Left renal cortex interstitium (tissue), 4 donors: Measurements from ENCODE around the gene LIN54. TPM values are rescaled to one million over a fixed set of nuclear protein-coding genes. Genes with fewer than 3 reads are reported as not detected.

Source experiments
- DNase-seq, 4 donors: peaks; one replicate each; pipeline ENCODE4 v3.0.0-alpha.2; 2013; ENCODE audit warnings: low read depth in 4 of 4, low spot score in 2 of 4, missing footprints in 1 of 4
- polyA plus RNA-seq, 4 donors: library from polyadenylated mRNA; unstranded; fragments of 120-200 nt; gene quantifications; one replicate each; pipeline ENCODE4 v1.2.1, GENCODE V29; 2013; ENCODE audit not compliant: insufficient read length in 4 of 4

The LIN54 gene
- polyA plus RNA-seq, 4 donors: 14.4 to 17.7 (median 15.1) TPM

DNA sequence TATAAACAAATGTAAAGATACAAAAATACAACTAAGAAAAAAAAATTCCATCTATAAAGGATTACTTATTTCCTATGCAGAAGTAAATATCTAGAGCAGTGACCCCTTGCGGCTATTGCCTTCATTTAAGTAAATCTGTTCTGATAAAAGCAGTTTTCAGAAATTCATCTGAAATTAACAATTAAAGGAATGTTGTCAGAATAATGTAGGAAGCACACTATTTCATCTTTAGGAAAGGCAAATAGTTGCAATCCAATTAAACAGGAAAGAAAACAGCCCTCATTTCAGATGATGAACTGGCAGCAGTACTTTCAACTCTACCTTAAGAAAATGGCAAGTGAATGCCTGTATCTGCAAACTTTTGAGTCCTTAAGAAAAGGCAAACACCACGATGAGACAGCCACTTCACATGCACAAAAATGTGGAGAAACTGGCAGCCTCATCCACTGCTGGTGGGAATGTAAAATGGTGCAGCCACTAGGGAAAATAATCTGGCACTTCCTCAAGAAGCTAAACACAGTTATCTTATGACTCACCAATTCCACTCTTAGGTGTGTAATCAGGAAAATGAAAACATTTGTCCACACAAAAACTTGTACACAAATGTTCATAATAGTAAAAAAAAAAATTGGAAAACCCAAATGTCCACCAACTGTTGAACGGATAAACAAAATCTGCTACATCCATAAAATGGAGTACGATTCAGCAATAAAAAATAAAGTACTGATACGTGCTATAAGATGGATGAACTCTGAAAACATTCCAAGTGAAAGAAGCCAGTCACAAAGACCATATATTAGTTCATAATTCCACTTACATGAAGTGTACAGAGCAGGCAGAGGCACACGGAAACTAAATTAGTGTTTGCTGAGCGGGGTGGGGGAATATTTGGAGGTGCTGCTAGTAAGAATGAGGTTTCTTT, 112.0 kb downstream of the LIN54 start:
- DNase-seq: no peak

DNA sequence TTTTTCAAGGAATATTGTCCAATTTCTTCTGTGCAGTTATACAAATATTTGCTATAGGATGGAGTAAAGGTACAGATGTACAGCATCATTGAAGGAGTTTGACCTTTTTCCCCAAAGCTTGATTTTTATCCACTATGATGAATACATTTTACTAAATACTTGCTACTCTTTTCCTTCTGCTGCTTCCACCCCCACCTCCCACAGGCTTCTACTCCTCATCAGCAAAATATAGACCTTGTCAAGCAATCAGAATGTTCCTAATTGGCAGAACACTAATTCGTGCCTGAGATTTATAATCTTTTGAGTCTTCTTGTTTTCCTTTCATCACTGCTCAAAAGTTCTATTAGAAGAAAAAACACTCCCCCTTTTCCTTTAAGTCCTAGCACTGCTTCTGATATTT, 113.9 kb downstream of the LIN54 start:
- DNase-seq: no peak

DNA sequence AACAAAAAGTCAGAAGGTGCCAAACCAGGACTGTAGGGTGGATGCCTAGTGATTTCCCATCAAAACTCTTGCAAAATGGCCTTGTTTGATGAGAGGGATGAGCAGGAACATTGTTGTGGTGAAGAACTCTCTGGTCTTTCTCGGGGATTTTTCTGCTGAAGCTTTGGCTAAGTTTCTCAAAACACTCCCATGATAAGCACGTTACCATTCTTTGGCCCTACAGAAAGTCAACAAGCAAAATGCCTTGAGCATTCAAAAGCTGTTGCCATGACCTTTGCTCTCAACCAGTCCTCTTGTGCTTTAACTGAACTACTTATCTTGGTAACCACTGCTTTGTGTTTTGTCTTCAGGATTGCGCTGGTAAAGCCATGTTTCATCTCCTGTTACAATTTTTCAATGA, 116.7 kb downstream of the LIN54 start:
- no peak for DNase-seq

DNA sequence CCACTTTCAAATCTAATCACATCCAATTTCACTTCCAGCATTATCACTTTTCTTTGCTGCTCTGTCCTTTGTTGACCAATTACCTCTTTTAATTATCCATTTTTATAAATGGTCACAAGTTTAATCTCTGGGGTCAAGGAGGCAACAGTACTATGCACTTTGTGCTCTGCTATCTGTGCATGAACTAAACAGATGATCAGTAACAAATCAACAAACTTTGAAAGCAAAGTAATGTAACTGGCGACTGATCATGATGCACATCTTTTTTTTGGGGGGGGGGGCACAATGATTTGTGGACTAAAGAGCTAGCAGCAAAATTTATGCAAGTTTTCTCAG, 118.2 kb downstream of the LIN54 start:
- no peak for DNase-seq

DNA sequence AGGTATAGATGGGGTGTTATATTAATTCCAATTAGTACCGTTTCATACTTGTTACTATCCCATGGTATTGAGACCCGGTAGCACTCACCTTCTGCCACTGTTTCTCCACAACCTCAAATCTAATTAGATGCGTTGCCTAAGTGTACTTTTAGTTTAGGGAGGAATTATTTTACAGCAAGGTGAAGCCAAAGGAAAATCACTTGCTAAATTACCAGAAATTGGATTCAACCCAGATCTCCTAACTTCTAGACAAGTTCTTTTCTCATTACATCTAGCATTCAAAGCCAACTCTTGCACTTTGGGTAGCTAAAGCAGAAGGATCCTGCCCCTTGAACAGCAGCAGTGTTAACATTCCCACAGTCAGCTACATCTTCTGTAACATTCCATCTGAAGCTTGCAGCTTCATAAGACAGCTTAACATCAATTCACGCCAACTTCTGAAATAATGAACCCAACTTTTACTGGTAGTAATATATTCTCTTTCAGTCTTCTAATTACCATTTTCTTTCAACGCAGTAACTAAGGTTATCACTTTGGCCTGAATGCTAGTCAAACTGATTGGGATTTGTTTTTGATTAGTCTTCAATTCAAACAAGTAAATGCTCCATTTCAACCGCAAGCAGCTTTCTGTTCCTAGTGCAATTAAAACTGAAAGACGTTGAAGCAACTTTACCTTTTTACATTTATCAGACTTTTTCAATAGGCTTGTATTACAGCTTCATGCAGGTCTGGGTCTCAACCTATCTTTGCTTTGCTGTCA, 118.7 kb downstream of the LIN54 start:
- DNase-seq: no peak

DNA sequence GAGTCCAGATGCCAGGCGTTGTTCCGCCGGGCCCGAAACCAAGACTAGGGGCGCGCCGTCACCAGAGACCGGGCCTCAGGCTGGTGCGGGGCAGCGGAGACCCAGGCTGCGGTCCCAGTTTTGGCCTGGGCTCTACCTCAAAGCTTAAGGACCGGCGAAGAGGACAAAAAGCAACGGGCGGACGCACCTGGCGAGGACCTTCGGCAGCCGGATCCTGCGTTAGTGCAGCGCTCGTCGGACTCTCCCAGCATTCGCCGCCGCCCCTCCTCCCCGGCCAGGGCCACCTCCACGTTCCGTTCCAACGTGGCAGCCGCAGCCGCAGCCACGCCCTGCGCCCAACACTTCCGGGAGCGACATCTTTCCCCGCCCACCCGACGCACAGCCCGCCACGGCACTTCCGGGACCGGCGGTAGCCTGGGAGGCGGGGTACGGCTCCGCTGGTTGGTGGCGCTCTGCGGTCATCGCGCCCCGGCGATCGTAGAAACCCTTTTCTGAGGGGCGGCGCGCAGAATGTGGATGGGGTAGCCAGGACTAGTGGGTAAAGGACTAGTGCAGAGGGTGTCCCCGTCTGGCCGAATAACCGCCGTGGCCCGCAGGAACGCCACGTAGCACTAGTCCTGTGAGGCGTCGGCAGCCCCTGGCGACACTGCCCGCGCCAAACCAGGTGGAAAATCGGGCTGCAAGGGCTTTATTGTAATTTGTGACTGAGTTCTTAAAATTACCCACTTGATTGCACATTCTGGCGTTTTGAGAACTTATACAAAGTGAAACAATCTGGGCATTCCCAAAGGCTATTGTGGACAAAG, 119.5 kb downstream of the LIN54 start, which contains the start of gene SEC31A:
TSS of gene SEC31A (minus strand) at position 253 of the 806 bp plus-strand sequence. CDS start 9,217 bp downstream, outside the sequence.
- DNase-seq: peak; percentile 77 to 93 (median 86)

DNA sequence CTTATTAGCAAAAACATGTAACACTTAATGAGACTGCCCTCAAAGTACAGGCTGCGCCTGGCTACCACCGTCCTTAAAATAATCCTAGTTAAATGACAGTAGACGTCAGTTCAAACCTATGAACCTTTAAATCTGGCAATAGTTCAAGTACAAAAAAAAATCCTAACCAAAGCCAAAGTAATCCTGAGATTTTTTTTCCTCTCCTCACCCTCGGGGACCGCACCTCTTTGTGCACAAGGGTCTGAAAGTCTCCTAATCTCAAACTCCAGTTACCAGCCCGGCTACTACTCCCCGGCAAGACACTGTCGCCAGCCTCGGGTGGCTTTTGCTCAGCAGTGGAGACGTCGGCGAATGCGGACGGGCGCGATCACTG, 120.1 kb downstream of the LIN54 start:
- no peak for DNase-seq

DNA sequence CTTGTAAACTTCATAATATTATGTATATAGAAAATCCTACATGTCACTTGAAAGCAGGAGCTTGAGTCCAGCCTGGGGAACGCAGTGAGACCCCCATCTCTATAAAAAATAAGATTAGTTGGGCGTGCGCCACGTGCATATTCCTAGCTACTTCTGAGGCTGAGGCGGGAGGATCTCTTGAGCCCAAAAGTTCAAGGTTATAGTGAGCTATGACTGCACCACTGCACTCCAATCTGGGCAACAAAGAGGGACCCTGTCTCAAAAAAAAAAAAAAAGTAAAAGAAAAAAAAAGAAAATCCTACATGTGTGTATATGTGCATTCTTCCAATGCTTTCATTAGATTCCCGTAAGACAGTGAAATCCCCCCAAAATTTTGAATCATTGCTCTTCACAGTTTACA, 121.3 kb downstream of the LIN54 start:
- no peak for DNase-seq

DNA sequence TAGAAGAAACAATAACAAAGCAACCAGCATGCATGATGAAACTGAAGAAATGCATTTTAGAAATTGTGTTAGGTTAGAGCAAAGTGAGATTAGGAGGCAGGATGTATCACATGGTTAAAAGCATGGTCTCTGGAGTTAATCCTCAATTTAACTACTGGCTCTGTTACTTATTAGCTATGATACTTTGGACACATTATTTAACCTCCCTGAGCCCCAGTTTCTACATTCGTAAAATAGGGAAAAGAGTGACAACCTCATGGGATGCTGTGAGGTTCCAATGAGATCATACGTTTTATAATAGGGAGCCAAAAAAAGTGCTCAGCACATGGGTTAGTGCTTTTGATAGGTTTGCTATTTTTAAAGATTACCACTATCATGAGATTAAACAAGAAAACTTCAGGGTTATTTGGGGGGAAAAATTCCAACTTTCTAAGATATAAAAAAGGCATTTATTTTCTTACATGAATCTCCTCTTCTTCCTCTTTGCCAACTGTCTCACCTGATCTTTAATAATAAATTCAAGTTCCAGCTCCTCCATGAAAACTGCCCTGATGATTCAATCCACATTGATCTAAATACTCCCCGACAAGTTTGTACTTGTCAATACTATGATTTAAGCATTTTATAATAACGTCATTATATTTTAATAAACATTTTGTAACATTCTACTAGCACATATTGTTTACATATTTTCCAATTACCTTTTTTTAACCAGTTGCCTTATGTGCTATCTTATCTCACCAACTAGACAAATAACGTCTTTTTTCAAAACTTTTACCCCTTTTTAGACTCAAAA, 124.3 kb downstream of the LIN54 start:
- DNase-seq: no peak

DNA sequence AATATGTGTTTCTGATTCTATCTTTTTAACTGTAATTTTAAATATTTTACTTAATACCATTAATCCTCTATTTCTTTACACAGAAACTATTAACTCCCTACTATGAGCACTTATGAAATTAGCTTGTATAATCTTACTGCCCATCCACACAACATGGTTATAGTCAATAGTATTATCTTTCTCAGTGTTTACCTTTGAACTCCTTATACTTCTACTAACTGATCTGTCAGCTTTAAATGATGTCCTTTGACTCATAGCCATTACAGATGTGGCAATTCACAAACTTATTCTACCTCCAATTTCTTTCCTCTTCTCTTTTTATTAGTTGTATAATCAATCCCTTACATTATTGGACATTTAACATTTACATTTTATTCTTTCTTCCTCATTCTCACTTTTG, 125.2 kb downstream of the LIN54 start:
- DNase-seq: no peak

Other genes starting within 250 kb of the LIN54 start
- 10 to 100 TPM; 30.4 to 47.9 (median 39.6) TPM for gene SCD5, start 212.0 kb downstream of the LIN54 start, polyA plus RNA-seq
- 100 to 1,000 TPM; 214 to 273 (median 230) TPM for gene SEC31A, start 119.7 kb downstream of the LIN54 start, polyA plus RNA-seq
- 10 to 100 TPM in 3 of 4 donors, 1 to 10 TPM in 1; 9.0 to 13.7 (median 11.3) TPM for gene THAP9, start 110.1 kb downstream of the LIN54 start, polyA plus RNA-seq
- gene COPS4, start 24.4 kb upstream of the LIN54 start, polyA plus RNA-seq: 10 to 100 TPM; 70.1 to 99.0 (median 81.9) TPM
- 1 to 10 TPM; 2.3 to 3.4 (median 3.2) TPM for gene PLAC8, start 103.9 kb upstream of the LIN54 start, polyA plus RNA-seq